Epithelial cell of esophagus (primary cell): ENCODE results near the gene PTPN6.
"Not testable (repeated sequence)": the region's sequence is repeated elsewhere in the genome, so short reads cannot be mapped to it uniquely, and the experiment has no call there.

Experiments used
- DNase-seq: peaks from one replicate; pipeline ENCODE4 v3.0.0; 2010; ENCODE audit warnings: low read depth
- H3K4me3 ChIP-seq: 2 replicates; pipeline ENCODE4 v1.5.1; 2011; ENCODE audit warnings: mild to moderate bottlenecking, low read length, control low read depth
- CTCF ChIP-seq: IDR thresholded peaks from 2 replicates; pipeline ENCODE4 v1.5.1; 2011; ENCODE audit warnings: low read depth, mild to moderate bottlenecking, low read length, control low read depth, inconsistent platforms; ENCODE audit not compliant: insufficient read depth; ENCODE audit errors: missing control alignments

The PTPN6 gene

DNA sequence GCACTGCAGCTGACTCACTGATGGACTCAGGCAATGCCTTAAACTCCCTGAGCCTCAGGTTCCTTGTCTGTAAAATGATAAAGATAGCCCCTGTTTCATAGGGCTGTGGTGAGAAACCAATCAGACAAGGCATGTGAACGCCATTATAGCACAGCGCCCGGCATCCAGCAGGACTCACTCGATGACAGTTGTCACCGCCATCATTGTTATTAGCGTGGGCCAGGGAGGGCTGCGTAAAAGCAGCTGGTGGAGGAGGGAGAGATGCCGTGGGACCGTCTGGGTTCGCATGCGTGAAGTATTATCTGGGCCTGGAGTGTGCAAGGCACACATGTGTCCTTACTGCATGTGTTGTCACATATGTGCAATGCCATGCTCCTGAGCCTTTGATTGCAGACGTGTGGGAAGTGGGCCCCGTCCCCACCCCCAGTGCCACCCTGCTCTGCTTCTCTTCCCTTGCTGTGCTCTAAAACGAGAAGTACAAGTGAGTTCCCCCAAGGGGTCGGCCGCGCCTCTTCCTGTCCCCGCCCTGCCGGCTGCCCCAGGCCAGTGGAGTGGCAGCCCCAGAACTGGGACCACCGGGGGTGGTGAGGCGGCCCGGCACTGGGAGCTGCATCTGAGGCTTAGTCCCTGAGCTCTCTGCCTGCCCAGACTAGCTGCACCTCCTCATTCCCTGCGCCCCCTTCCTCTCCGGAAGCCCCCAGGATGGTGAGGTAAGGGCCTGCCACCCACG, at the start of gene PTPN6:
Gene PTPN6, plus strand, starts transcription at position 546 of the 730 bp plus-strand sequence. Its CDS starts 157 bp downstream, at position 703.
- TF ChIP-seq CTCF, result no peak
- no peak within 1 kb of the TSS for H3K4me3 ChIP-seq
- no peak for DNase-seq

- no peak overlapping the region for H3K4me3 ChIP-seq
- no peak for DNase-seq
- no peak for TF ChIP-seq CTCF
Measured at GRCh38 chr12:6902448-6902847, 48.7 kb upstream of the PTPN6 start.

DNA sequence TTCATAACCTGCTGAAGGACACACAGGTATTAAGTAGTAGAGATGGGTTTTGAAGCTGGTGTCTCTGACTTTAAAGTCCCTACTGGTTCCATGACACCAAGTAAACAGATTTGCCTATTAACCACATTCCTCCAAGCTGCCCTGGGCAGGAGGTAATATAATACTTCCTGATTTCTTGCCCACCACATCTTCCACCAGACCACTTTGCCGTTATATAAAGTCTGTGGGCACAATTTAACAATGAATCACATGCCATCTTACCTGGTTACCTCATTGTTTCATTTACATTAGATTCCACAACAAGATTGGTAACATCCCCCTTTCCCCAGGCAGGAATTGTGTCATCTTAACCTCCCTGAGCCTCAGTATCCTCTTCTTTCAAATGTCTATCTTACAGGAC, 47.4 kb upstream of the PTPN6 start:
- H3K4me3 ChIP-seq, result no peak overlapping the region
- DNase-seq, result no peak
- TF ChIP-seq CTCF, result no peak

- DNase-seq, result peak; percentile 97
- TF ChIP-seq CTCF, result no peak
- peak within 1 kb of the TSS; percentile 79 for H3K4me3 ChIP-seq
Measured at GRCh38 chr12:6904280-6905276, 46.6 kb upstream of the PTPN6 start, which contains the start of gene LRRC23. TSS of gene LRRC23 (plus strand) at chr12:6904822. CDS start at chr12:6905634, 812 bp downstream.

- peak overlapping the region; percentile 79 for H3K4me3 ChIP-seq
- TF ChIP-seq CTCF, result no peak
- DNase-seq, result no peak
Measured at GRCh38 chr12:6905414-6906040, 45.6 kb upstream of the PTPN6 start.

GRCh38 chr12:6908141-6908540, 43.0 kb upstream of the PTPN6 start:
- DNase-seq, H3K4me3 ChIP-seq: not testable (repeated sequence)
